HEK293T (cell line): ENCODE results near the gene POU6F2.

Experiments used
- CTCF ChIA-PET: fragments of 350-600 bp; formaldehyde crosslinking; extraction: SDS; loops from one replicate; lab custom pipeline; 2021; ENCODE audit warnings: antibody characterized with exemption, inconsistent platforms; lab: Yijun Ruan, JAX
- POLR2A ChIA-PET: fragments of 350-600 bp; formaldehyde crosslinking; extraction: SDS; loops from one replicate; lab custom pipeline; 2020; ENCODE audit warnings: antibody characterized with exemption, inconsistent platforms; lab: Yijun Ruan, JAX
- DNase-seq: peaks from one replicate; pipeline ENCODE4 v3.0.0; 2012; ENCODE audit warnings: mixed read lengths; ENCODE audit errors: extremely low spot score
- ELF4 ChIP-seq: fragments of 450-650 bp; IDR thresholded peaks from 2 replicates; pipeline ENCODE4 v1.6.1; 2017; ENCODE audit warnings: antibody characterized with exemption
- L3MBTL2 ChIP-seq: fragments of 450-650 bp; conservative IDR thresholded peaks from 2 replicates; pipeline ENCODE4 v1.6.1; 2016; ENCODE audit warnings: mild to moderate bottlenecking
- NFRKB ChIP-seq: fragments of 450-650 bp; IDR thresholded peaks from 2 replicates; pipeline ENCODE4 v1.6.1; 2016; ENCODE audit warnings: mild to moderate bottlenecking, moderate library complexity
- ZNF384 ChIP-seq: fragments of 450-650 bp; IDR thresholded peaks from 2 replicates; pipeline ENCODE4 v1.6.1; 2016

POU6F2 gene

DNA sequence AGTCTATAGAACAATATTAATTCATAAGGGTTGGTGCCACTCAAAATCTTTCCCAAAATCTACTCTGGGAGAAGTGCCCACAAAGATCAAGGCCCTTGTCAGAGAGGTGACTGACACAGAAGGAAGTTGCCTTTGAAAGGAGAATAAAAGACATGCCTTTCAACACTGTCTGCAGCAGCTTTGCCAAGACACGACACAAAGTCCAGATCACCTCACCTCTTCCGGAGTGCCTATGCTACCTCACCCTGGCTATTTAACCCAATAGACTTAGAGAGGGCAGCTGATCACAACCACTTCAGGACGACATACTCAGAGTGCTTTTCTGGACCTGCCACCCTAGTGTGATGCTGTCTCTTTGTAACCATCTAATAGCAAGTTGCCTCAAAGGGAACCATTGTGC, 539.5 kb downstream of the POU6F2 start:
- ChIA-PET POLR2A (no interaction called here), CTCF (no interaction called here)
- DNase-seq = no peak
- no peak for TF ChIP-seq ZNF384
- no peak for TF ChIP-seq L3MBTL2
- no peak for TF ChIP-seq NFRKB
- no peak for TF ChIP-seq ELF4
